ENCODE results near the gene ZNF546.
"Not testable (repeated sequence)": the region's sequence is repeated elsewhere in the genome, so short reads cannot be mapped to it uniquely, and the experiment has no call there.

ZNF546 gene

GRCh38 chr19:39996811-39997637 lies at the start of gene ZNF546:
ZNF546 (plus strand) TSS chr19:39997060; CDS start chr19:39998327, 1,267 bp downstream.
- peaks cover 3% of the 10 kb centered on the region for H3K9me3 Mint-ChIP-seq
- peaks cover 26% of the 10 kb centered on the region for H3K4me1 Mint-ChIP-seq
- peaks cover 28% of the 10 kb centered on the region for H3K36me3 Mint-ChIP-seq
- peak within 1 kb of the TSS; percentile 94 for H3K27ac Mint-ChIP-seq
- peak; percentile 97 for ATAC-seq
- H3K4me3 Mint-ChIP-seq = peak within 1 kb of the TSS; percentile 94
- no peaks in the 10 kb centered on the region for H3K27me3 Mint-ChIP-seq

- peaks cover 48% of the 10 kb centered on the region for H3K4me1 Mint-ChIP-seq
- no peak for ATAC-seq
- H3K27ac Mint-ChIP-seq = no peak overlapping the region
- H3K9me3 Mint-ChIP-seq = peaks cover 2% of the 10 kb centered on the region
- no peaks in the 10 kb centered on the region for H3K36me3 Mint-ChIP-seq
- no peak overlapping the region for H3K4me3 Mint-ChIP-seq
- H3K27me3 Mint-ChIP-seq = no peaks in the 10 kb centered on the region
These were observed 47.7 kb upstream of the ZNF546 start for GRCh38 chr19:39949026-39949747.

- H3K9me3 Mint-ChIP-seq = peaks cover 2% of the 10 kb centered on the region
- ATAC-seq = no peak
- no peaks in the 10 kb centered on the region for H3K27me3 Mint-ChIP-seq
- H3K27ac Mint-ChIP-seq = peak overlapping the region; percentile 78
- no peak overlapping the region for H3K4me3 Mint-ChIP-seq
- H3K4me1 Mint-ChIP-seq = peaks cover 49% of the 10 kb centered on the region
- no peaks in the 10 kb centered on the region for H3K36me3 Mint-ChIP-seq
These were observed 45.7 kb upstream of the ZNF546 start for GRCh38 chr19:39951065-39951650.

GRCh38 chr19:39951686-39952085 lies 45.2 kb upstream of the ZNF546 start:
- H3K27ac Mint-ChIP-seq = peak overlapping the region; percentile 78
- peaks cover 49% of the 10 kb centered on the region for H3K4me1 Mint-ChIP-seq
- H3K27me3 Mint-ChIP-seq = no peaks in the 10 kb centered on the region
- ATAC-seq = no peak
- H3K4me3 Mint-ChIP-seq = no peak overlapping the region
- peaks cover 2% of the 10 kb centered on the region for H3K9me3 Mint-ChIP-seq
- no peaks in the 10 kb centered on the region for H3K36me3 Mint-ChIP-seq

GRCh38 chr19:39953915-39954314 lies 42.9 kb upstream of the ZNF546 start:
- H3K9me3 Mint-ChIP-seq = peaks cover 2% of the 10 kb centered on the region
- H3K4me3 Mint-ChIP-seq = peak overlapping the region; percentile 31
- no peak for ATAC-seq
- peak overlapping the region; percentile 78 for H3K27ac Mint-ChIP-seq
- H3K27me3 Mint-ChIP-seq = no peaks in the 10 kb centered on the region
- no peaks in the 10 kb centered on the region for H3K36me3 Mint-ChIP-seq
- H3K4me1 Mint-ChIP-seq = peaks cover 50% of the 10 kb centered on the region

GRCh38 chr19:39957886-39958285 lies 39.0 kb upstream of the ZNF546 start:
- H3K9me3 Mint-ChIP-seq, H3K4me3 Mint-ChIP-seq, H3K36me3 Mint-ChIP-seq, H3K27ac Mint-ChIP-seq, ATAC-seq, H3K27me3 Mint-ChIP-seq: not testable (repeated sequence)
- H3K4me1 Mint-ChIP-seq = peaks cover 47% of the 10 kb centered on the region

GRCh38 chr19:39958942-39959341 lies 37.9 kb upstream of the ZNF546 start:
- ATAC-seq, H3K36me3 Mint-ChIP-seq, H3K9me3 Mint-ChIP-seq, H3K27me3 Mint-ChIP-seq: not testable (repeated sequence)
- Mint-ChIP-seq H3K4me1 (peaks cover 36% of the 10 kb centered on the region), H3K27ac (peak overlapping the region; percentile 51), H3K4me3 (peak overlapping the region; percentile 35)

GRCh38 chr19:39959407-39959806 lies 37.5 kb upstream of the ZNF546 start:
- not testable (repeated sequence) for H3K36me3 Mint-ChIP-seq, H3K27me3 Mint-ChIP-seq, H3K9me3 Mint-ChIP-seq, ATAC-seq
- H3K4me1 Mint-ChIP-seq = peaks cover 34% of the 10 kb centered on the region
- peak overlapping the region; percentile 51 for H3K27ac Mint-ChIP-seq
- peak overlapping the region; percentile 35 for H3K4me3 Mint-ChIP-seq

GRCh38 chr19:39963898-39964297 lies 33.0 kb upstream of the ZNF546 start:
- no peak overlapping the region for H3K27ac Mint-ChIP-seq
- H3K4me3 Mint-ChIP-seq = no peak overlapping the region
- no peak for ATAC-seq
- peaks cover 23% of the 10 kb centered on the region for H3K4me1 Mint-ChIP-seq
- no peaks in the 10 kb centered on the region for H3K9me3 Mint-ChIP-seq
- no peaks in the 10 kb centered on the region for H3K36me3 Mint-ChIP-seq
- H3K27me3 Mint-ChIP-seq = no peaks in the 10 kb centered on the region

GRCh38 chr19:39966617-39967016 lies 30.2 kb upstream of the ZNF546 start:
- Mint-ChIP-seq H3K4me1 (peaks cover 29% of the 10 kb centered on the region), H3K36me3 (no peaks in the 10 kb centered on the region)

GRCh38 chr19:39967561-39967960 lies 29.3 kb upstream of the ZNF546 start:
- H3K9me3 Mint-ChIP-seq = no peaks in the 10 kb centered on the region
- H3K4me1 Mint-ChIP-seq = peaks cover 36% of the 10 kb centered on the region
- H3K36me3 Mint-ChIP-seq = no peaks in the 10 kb centered on the region
- H3K4me3 Mint-ChIP-seq = no peak overlapping the region
- no peak overlapping the region for H3K27ac Mint-ChIP-seq
- ATAC-seq = no peak
- H3K27me3 Mint-ChIP-seq = no peaks in the 10 kb centered on the region

More at GRCh38 chr19:39966617-39967016, 30.2 kb upstream of the ZNF546 start:
- no peak for ATAC-seq
- no peak overlapping the region for H3K4me3 Mint-ChIP-seq
- H3K27ac Mint-ChIP-seq = no peak overlapping the region
- no peaks in the 10 kb centered on the region for H3K27me3 Mint-ChIP-seq
- H3K9me3 Mint-ChIP-seq = no peaks in the 10 kb centered on the region

- H3K27ac Mint-ChIP-seq = peak overlapping the region; percentile 95
- H3K9me3 Mint-ChIP-seq = no peaks in the 10 kb centered on the region
- H3K4me3 Mint-ChIP-seq = no peak overlapping the region
- ATAC-seq = no peak
- H3K27me3 Mint-ChIP-seq = no peaks in the 10 kb centered on the region
- H3K36me3 Mint-ChIP-seq = peaks cover 9% of the 10 kb centered on the region
- peaks cover 41% of the 10 kb centered on the region for H3K4me1 Mint-ChIP-seq
These were observed 28.1 kb upstream of the ZNF546 start for GRCh38 chr19:39968789-39969188.

- Mint-ChIP-seq H3K27ac (peak overlapping the region; percentile 95), H3K4me3 (peak overlapping the region; percentile 88), H3K9me3 (no peaks in the 10 kb centered on the region), H3K4me1 (peaks cover 44% of the 10 kb centered on the region), H3K36me3 (peaks cover 14% of the 10 kb centered on the region), H3K27me3 (no peaks in the 10 kb centered on the region)
- ATAC-seq = no peak
These were observed 27.6 kb upstream of the ZNF546 start for GRCh38 chr19:39969266-39969665.

- H3K27me3 Mint-ChIP-seq = no peaks in the 10 kb centered on the region
- H3K9me3 Mint-ChIP-seq = no peaks in the 10 kb centered on the region
- H3K4me3 Mint-ChIP-seq = peak overlapping the region; percentile 88
- peak overlapping the region; percentile 95 for H3K27ac Mint-ChIP-seq
- no peak for ATAC-seq
- H3K36me3 Mint-ChIP-seq = peaks cover 20% of the 10 kb centered on the region
- H3K4me1 Mint-ChIP-seq = peaks cover 44% of the 10 kb centered on the region
These were observed 27.0 kb upstream of the ZNF546 start for GRCh38 chr19:39969681-39970424.

GRCh38 chr19:39970425-39970674 lies 26.5 kb upstream of the ZNF546 start:
- H3K27me3 Mint-ChIP-seq = no peaks in the 10 kb centered on the region
- no peaks in the 10 kb centered on the region for H3K9me3 Mint-ChIP-seq
- peaks cover 44% of the 10 kb centered on the region for H3K4me1 Mint-ChIP-seq
- peak overlapping the region; percentile 88 for H3K4me3 Mint-ChIP-seq
- peak overlapping the region; percentile 95 for H3K27ac Mint-ChIP-seq
- peaks cover 23% of the 10 kb centered on the region for H3K36me3 Mint-ChIP-seq
- peak; percentile 13 for ATAC-seq
